Spleen (tissue), 11 donors: ENCODE results near the gene OBSCN. TPM values are rescaled to one million over a fixed set of nuclear protein-coding genes. Genes with fewer than 3 reads are reported as not detected.
A peak's percentile ranks its signal among the peaks of the same experiment; 100 is the strongest.

Experiments
- DNase-seq: peaks from one replicate; pipeline ENCODE4 v3.0.0-alpha.2; 2020
- H3K27ac ChIP-seq, 8 donors: fragments of 200-600 bp; sonication (generic) in 7 of 8; 1 replicate in 4 of 8; 2 replicates in 4 of 8; pipeline versions ENCODE4 v1.5.0 to v1.8.0; 2016 to 2021; ENCODE audit warnings: inconsistent platforms in 4 of 8, mild to moderate bottlenecking in 4 of 8, moderate library complexity in 1 of 8
- H3K27me3 ChIP-seq, 7 donors: fragments of 200-600 bp; sonication (generic) in 6 of 7; replicated peaks in 1 of 7; 1 replicate in 4 of 7; 2 replicates in 3 of 7; pipeline versions ENCODE4 v1.5.0 to v1.8.0; 2016 to 2021; ENCODE audit warnings: inconsistent platforms in 3 of 7, mild to moderate bottlenecking in 1 of 7
- H3K36me3 ChIP-seq, 6 donors: fragments of 200-600 bp; sonication (generic) in 5 of 6; 1 replicate in 4 of 6; 2 replicates in 2 of 6; pipeline versions ENCODE4 v1.5.0 to v1.8.0; 2016 to 2021; ENCODE audit warnings: inconsistent platforms in 2 of 6
- H3K4me1 ChIP-seq, 6 donors: fragments of 200-600 bp; sonication (generic) in 5 of 6; 1 replicate in 3 of 6; 2 replicates in 3 of 6; pipeline versions ENCODE4 v1.5.0 to v1.8.0; 2016 to 2021; ENCODE audit warnings: inconsistent platforms in 3 of 6
- H3K4me3 ChIP-seq, 8 donors: fragments of 200-600 bp; sonication (generic) in 7 of 8; 1 replicate in 4 of 8; 2 replicates in 4 of 8; pipeline versions ENCODE4 v1.5.0 to v1.8.0; 2016 to 2021; ENCODE audit warnings: inconsistent platforms in 4 of 8, mild to moderate bottlenecking in 4 of 8, moderate library complexity in 2 of 8
- H3K9me3 ChIP-seq, 8 donors: fragments of 200-600 bp; sonication (generic) in 7 of 8; 1 replicate in 4 of 8; 2 replicates in 4 of 8; pipeline versions ENCODE4 v1.5.0 to v1.8.0; 2016 to 2021; ENCODE audit warnings: inconsistent platforms in 4 of 8
- CTCF ChIP-seq, 11 experiments: fragments of 200-600 bp in 7 of 11; fragments of 450-650 bp in 4 of 11; sonication (generic) in 4 of 11; IDR thresholded peaks in 8 of 11; conservative IDR thresholded peaks in 3 of 11; 1 replicate in 7 of 11; 2 replicates in 4 of 11; pipeline versions ENCODE4 v1.4.0 to v1.8.0; 2016 to 2021; ENCODE audit warnings: antibody characterized with exemption in 11 of 11, inconsistent platforms in 4 of 11, mild to moderate bottlenecking in 1 of 11
- POLR2A ChIP-seq, 3 donors: fragments of 450-650 bp; IDR thresholded peaks; one replicate each; pipeline ENCODE4 v1.5.1; 2017; ENCODE audit warnings: antibody characterized with exemption in 3 of 3, mild to moderate bottlenecking in 1 of 3
- POLR2AphosphoS5 ChIP-seq, 3 donors: sonication (generic); formaldehyde crosslinking; IDR thresholded peaks; one replicate each; pipeline ENCODE4 v1.5.1; 2017; ENCODE audit warnings: antibody characterized with exemption in 3 of 3
- WGBS, 5 donors: extraction: QIAGEN DNeasy Blood & Tissue Kit in 3 of 5; methylation state at CpG; one replicate each; pipeline versions ENCODE4 v1.1.5 to v1.1.7; 2013 to 2018; 5-methylcytosine and 5-hydroxymethylcytosine counted together
- intact Hi-C: fragments of 100-400 bp; cut with DNase I; formaldehyde crosslinking; loops from one replicate; pipeline ENCODE4 v1.15.0; 2023; ENCODE audit warnings: low total_unique reads
- polyA plus RNA-seq, 3 donors: library from polyadenylated mRNA; stranded (reverse); fragments of 200-250 nt; gene quantifications; one replicate each; pipeline ENCODE4 v1.2.1, GENCODE V29; 2013
- total RNA-seq, 7 donors: library from RNA; depleted of rRNA in 3 of 7; stranded (reverse); fragments of >200 nt in 3 of 7; fragmentation: NEBNext Ultra II Directional in 4 of 7; extraction: Animal tissue kit (Norgen Biotek cat#: 25700) in 4 of 7; gene quantifications; one replicate each; pipeline versions ENCODE4 v1.1.0 to v1.2.1, GENCODE V29; 2016 to 2021
- donor health status: healthy with polysubstance abuse.
- donor health status: DM: no; HTN: no; CAD: no; lungs with moderate emphysema.
- donor health status: DM: no; HTN: no; CAD: no.
- donor health status: Bipolar disorder and iron deficiency.
- donor health status: healthy.
- donor health status: DM: no; HTN: no; CAD: no.
- donor health status: DM: yes; HTN: yes; CAD: no.

OBSCN gene
- total and polyA plus RNA-seq, 10 donors, result 12.6 to 71.7 (median 41.9) TPM

GRCh38 chr1:228341450-228341813, 133.6 kb downstream of the OBSCN start:
- Histone ChIP-seq H3K9me3 (peaks cover 0 to 20% (median 6%) of the 10 kb centered on the region in 8 donors), H3K4me3 (no peak overlapping the region), H3K4me1 (no peaks in the 10 kb centered on the region), H3K27ac (no peak overlapping the region), H3K27me3 (no peaks in the 10 kb centered on the region), H3K36me3 (peaks cover 0 to 65% (median 11%) of the 10 kb centered on the region in 6 donors)
- 83 to 98% (median 93%) methylated on average over 6 to 17 of the region's 17 CpGs for WGBS, 5 donors
- DNase-seq, result peak; percentile 56
- intact Hi-C loops, result no loop called here
- TF ChIP-seq POLR2A (IDR thresholded peaks at IDR 0.05) (no peak), CTCF (IDR thresholded peaks at IDR 0.05 in 8 of 11, conservative IDR thresholded peaks at IDR 0.05 in 3 of 11) (no peak), POLR2AphosphoS5 (IDR thresholded peaks at IDR 0.05) (no peak)

- intact Hi-C loops, result no loop called here
Observed at GRCh38 chr1:228341814-228342626, 134.2 kb downstream of the OBSCN start.

GRCh38 chr1:228342627-228343190, 134.9 kb downstream of the OBSCN start:
- no peaks in the 10 kb centered on the region for H3K4me1 ChIP-seq
- intact Hi-C loops, result no loop called here
- H3K4me3 ChIP-seq, result no peak overlapping the region
- peaks cover 0 to 20% (median 6%) of the 10 kb centered on the region in 8 donors for H3K9me3 ChIP-seq
- DNase-seq, result no peak
- no peaks in the 10 kb centered on the region for H3K27me3 ChIP-seq
- WGBS, 5 donors, result 86 to 98% (median 90%) methylated on average over 7 to 8 of the region's 8 CpGs
- no peak for TF ChIP-seq POLR2AphosphoS5 (IDR thresholded peaks at IDR 0.05)
- TF ChIP-seq POLR2A (IDR thresholded peaks at IDR 0.05), result no peak
- no peak for TF ChIP-seq CTCF (IDR thresholded peaks at IDR 0.05 in 8 of 11, conservative IDR thresholded peaks at IDR 0.05 in 3 of 11)
- no peak overlapping the region for H3K27ac ChIP-seq
- peaks cover 0 to 52% (median 11%) of the 10 kb centered on the region in 6 donors for H3K36me3 ChIP-seq

More at GRCh38 chr1:228341814-228342626, 134.2 kb downstream of the OBSCN start:
- WGBS, 5 donors, result 92 to 95% (median 94%) methylated on average over 9 to 20 of the region's 20 CpGs
- peaks cover 0 to 59% (median 11%) of the 10 kb centered on the region in 6 donors for H3K36me3 ChIP-seq
- H3K27me3 ChIP-seq, result no peaks in the 10 kb centered on the region
- no peaks in the 10 kb centered on the region for H3K4me1 ChIP-seq
- DNase-seq, result peak; percentile 59
- no peak overlapping the region for H3K27ac ChIP-seq
- no peak overlapping the region for H3K4me3 ChIP-seq
- H3K9me3 ChIP-seq, result peaks cover 0 to 20% (median 6%) of the 10 kb centered on the region in 8 donors
- TF ChIP-seq POLR2A (IDR thresholded peaks at IDR 0.05), result no peak
- TF ChIP-seq POLR2AphosphoS5 (IDR thresholded peaks at IDR 0.05), result no peak
- no peak for TF ChIP-seq CTCF (IDR thresholded peaks at IDR 0.05 in 8 of 11, conservative IDR thresholded peaks at IDR 0.05 in 3 of 11)

- no peak for TF ChIP-seq POLR2AphosphoS5 (IDR thresholded peaks at IDR 0.05)
- TF ChIP-seq POLR2A (IDR thresholded peaks at IDR 0.05), result no peak
- TF ChIP-seq CTCF (IDR thresholded peaks at IDR 0.05 in 8 of 11, conservative IDR thresholded peaks at IDR 0.05 in 3 of 11), result no peak
- intact Hi-C loops, result no loop called here
- no peaks in the 10 kb centered on the region for H3K27me3 ChIP-seq
- H3K36me3 ChIP-seq, result peaks cover 0 to 47% (median 7%) of the 10 kb centered on the region in 6 donors
- WGBS, 5 donors, result 90 to 97% (median 95%) methylated on average over 19 of the region's 19 CpGs
- no peak overlapping the region for H3K27ac ChIP-seq
- no peaks in the 10 kb centered on the region for H3K4me1 ChIP-seq
- no peak overlapping the region for H3K4me3 ChIP-seq
- no peak for DNase-seq
- peaks cover 0 to 20% (median 6%) of the 10 kb centered on the region in 8 donors for H3K9me3 ChIP-seq
Observed at GRCh38 chr1:228343191-228343661, 135.4 kb downstream of the OBSCN start.
